ENCODE results near the gene MAGI3. TPM values are rescaled to one million over a fixed set of nuclear protein-coding genes. Genes with fewer than 3 reads are reported as not detected.
"Not testable (repeated sequence)": the region's sequence is repeated elsewhere in the genome, so short reads cannot be mapped to it uniquely, and the experiment has no call there.

The MAGI3 gene
- total RNA-seq, 1 experiment from 2014 or later, result 9.7 TPM

DNA sequence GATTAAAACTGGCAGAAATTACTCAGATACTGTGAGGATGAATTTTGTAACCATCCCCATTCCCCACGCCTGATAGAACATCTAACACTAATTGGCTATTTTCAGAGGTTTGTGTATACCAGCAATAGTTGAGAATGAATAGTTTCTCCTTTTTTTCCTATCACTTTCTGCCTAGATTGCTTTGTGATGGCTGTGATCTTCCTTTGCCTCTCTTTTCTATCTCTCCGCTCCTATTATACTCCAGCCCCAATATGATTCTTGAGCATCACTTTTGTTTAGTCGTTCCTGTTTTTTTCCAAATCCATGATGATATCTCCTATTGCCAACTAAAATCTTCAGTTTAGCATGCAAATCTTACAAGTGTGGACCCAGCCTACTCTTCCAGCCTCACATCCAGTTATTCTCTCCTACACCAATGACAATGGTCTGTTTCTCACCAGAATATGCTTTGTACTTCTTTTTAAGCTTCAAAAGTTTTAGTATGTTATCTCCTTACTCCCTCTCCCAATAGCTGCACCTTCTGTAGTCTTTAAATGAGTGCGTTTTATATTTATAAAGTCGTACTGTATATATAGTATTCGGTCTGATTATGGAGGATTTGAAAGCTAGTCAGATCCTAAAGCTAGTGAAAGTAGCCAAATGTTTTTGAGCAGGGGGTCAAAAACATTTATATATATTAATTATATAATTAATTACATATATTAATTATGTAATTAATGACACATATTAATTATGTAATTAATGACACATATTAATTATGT is 25.2 kb downstream of the MAGI3 start:
- peak in 1 of 2 experiments; percentile 10 for DNase-seq
- Histone ChIP-seq H3K4me1 (no peaks in the 10 kb centered on the region), H3K4me3 (no peak overlapping the region), H3K9me3 (replicated peaks) (peaks cover 6% of the 10 kb centered on the region), H3K36me3 (no peaks in the 10 kb centered on the region), H3K27me3 (no peaks in the 10 kb centered on the region), H3K27ac (no peak overlapping the region)

DNA sequence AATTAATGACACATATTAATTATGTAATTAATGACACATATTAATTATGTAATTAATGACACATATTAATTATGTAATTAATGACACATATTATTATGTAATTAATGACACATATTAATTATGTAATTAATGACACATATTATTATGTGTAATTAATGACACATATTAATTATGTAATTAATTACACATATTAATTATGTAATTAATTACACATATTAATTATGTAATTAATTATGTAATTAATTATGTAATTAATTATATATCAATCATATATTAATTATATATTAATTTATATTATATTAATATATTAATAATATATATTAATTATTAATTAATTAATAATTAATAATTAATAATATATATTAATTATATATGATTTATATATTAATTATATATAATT is 25.8 kb downstream of the MAGI3 start:
- not testable (repeated sequence) for H3K4me1 ChIP-seq; H3K9me3 ChIP-seq (replicated peaks); H3K36me3 ChIP-seq; H3K27ac ChIP-seq; H3K4me3 ChIP-seq; DNase-seq; H3K27me3 ChIP-seq

DNA sequence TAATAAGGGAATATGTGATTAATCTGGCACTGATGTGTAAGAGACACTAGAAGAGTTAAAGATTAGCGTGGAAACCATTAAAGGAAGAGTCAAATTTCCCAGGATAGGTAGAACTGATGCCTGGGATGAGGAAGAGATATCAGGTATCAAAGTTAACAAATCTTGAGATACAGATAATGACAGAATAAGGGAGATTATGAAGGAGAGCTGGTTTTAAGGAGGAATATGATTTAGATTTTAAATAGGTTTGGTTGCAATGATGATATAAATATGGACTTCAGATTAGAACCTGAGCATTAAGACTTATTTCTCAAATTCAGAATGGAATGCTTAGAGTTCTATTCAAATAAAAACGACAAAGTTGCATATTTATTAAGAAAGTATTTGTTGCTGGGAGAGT is 26.2 kb downstream of the MAGI3 start:
- H3K4me3 ChIP-seq, result no peak overlapping the region
- H3K27ac ChIP-seq, result no peak overlapping the region
- peak in 1 of 2 experiments; percentile 8 for DNase-seq
- H3K9me3 ChIP-seq (replicated peaks), result peaks cover 6% of the 10 kb centered on the region
- H3K36me3 ChIP-seq, result no peaks in the 10 kb centered on the region
- H3K4me1 ChIP-seq, result no peaks in the 10 kb centered on the region
- no peaks in the 10 kb centered on the region for H3K27me3 ChIP-seq

DNA sequence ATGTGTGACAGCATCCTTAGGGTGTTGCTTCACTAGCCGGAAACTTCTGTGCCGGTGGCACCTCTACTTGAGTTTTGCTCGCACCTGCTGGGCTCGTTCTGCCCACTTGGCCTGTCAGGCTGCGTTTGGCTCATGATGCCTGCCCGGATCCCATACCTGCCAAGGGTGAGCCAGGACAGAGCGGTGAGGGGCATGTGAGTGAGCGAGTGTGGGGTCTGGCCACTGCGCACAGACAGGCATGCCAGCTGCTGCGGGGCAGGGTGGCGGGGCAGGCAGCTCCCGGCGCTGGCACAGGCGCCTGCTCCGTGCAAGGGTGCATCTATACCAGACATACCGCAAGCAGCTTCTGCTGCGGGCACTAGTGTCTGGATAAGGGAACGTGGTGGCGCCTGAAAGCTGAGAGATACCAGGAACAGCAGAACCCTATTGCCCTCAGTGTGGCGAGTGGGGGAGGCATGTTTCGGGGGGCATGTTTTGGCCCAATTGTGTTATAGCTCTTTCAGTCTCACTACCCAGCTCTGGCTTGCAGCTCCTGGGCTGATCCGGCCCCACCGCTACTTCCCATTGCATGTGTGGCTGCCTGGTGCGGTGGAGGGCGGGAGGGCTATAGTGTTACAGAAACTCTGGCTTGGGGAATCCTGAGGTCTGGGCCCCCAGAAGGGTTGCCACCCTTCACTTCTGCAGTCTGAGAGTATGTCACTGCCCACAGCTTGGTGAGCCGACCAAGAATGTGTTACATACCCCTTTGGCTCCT is 32.2 kb downstream of the MAGI3 start:
- no peaks in the 10 kb centered on the region for H3K4me1 ChIP-seq
- no peak overlapping the region for H3K4me3 ChIP-seq
- H3K36me3 ChIP-seq, result no peaks in the 10 kb centered on the region
- H3K9me3 ChIP-seq (replicated peaks), result no peaks in the 10 kb centered on the region
- DNase-seq, result no peak
- H3K27me3 ChIP-seq, result no peaks in the 10 kb centered on the region
- no peak overlapping the region for H3K27ac ChIP-seq

DNA sequence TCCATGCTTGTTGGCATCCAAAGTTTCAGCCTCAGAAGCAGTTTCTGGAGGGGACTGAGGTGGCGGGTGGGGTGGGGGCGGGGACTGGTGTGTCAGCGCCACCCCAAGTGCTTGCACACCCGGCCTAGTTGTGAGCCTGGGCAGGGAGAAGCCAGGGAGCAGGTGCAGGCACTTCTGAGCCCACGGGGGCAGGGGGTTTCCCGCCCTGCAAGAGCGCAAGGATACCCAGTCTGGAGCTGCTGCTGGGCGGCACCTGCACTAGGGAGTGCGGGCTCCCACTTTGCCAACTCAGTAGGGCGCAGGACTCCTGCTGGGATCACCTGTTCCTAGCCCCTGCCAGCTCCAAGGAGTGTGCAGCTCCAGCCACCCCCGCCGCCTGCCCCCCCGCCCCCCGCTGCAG is 33.5 kb downstream of the MAGI3 start:
- no peak overlapping the region for H3K4me3 ChIP-seq
- H3K4me1 ChIP-seq, result no peaks in the 10 kb centered on the region
- H3K9me3 ChIP-seq (replicated peaks), result no peaks in the 10 kb centered on the region
- H3K27ac ChIP-seq, result no peak overlapping the region
- DNase-seq, result no peak
- H3K27me3 ChIP-seq, result no peaks in the 10 kb centered on the region
- no peaks in the 10 kb centered on the region for H3K36me3 ChIP-seq

DNA sequence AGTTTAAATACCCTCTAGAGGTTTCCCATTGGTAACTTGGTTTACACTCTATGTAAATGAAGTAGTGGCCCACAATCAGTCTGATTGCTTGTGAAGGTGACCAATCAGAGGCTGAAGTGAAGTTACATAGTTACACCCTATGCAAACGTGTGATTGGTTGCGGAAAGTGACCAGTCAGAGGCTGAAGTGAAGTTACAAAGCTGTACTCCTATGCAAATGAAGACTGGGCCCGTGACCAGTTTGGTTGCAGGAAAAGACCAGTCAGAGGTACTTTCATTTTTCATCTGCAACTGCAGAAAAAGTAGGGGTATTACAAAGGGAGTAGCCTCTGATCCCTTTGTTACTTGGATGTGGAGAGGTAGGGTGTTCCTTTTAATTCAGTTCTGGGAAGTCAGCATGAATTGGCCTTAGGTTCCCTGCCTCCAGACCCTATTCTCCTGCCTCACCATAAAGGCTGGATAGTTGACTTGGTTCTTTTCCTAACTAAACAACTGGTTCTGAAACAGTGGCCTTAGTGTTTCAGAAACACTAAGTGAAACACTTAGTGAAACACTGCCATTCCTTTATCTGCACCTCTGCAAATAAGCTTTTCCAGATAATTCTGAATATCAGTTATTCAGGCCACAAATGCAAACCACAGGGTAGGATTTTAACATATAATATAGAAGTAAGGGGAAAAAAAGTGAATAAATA is 39.3 kb downstream of the MAGI3 start:
- no peaks in the 10 kb centered on the region for H3K4me1 ChIP-seq
- H3K36me3 ChIP-seq, result no peaks in the 10 kb centered on the region
- no peak overlapping the region for H3K27ac ChIP-seq
- no peaks in the 10 kb centered on the region for H3K9me3 ChIP-seq (replicated peaks)
- no peak overlapping the region for H3K4me3 ChIP-seq
- H3K27me3 ChIP-seq, result no peaks in the 10 kb centered on the region
- no peak for DNase-seq

DNA sequence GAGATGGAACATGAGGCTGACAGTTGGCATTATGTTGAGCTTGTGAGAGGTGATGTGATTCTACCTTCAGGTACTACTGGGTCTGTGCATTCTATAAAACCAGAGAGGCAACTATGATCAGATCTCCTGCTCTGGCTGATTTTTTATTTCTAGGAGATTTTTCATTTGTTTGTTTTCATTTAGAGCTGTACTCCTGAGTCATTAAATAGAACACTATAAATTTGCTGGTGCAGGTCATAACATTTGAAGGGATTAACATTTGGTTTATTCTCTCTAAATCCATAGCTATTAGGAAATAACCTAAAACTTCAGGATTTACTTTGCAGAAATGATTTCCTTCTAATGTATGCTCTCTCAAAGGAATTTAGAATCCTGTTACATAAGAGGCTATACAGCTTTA is 42.9 kb downstream of the MAGI3 start:
- Histone ChIP-seq H3K9me3 (replicated peaks) (no peaks in the 10 kb centered on the region), H3K36me3 (no peaks in the 10 kb centered on the region), H3K4me1 (no peaks in the 10 kb centered on the region), H3K4me3 (no peak overlapping the region), H3K27ac (no peak overlapping the region), H3K27me3 (no peaks in the 10 kb centered on the region)
- DNase-seq, result no peak

DNA sequence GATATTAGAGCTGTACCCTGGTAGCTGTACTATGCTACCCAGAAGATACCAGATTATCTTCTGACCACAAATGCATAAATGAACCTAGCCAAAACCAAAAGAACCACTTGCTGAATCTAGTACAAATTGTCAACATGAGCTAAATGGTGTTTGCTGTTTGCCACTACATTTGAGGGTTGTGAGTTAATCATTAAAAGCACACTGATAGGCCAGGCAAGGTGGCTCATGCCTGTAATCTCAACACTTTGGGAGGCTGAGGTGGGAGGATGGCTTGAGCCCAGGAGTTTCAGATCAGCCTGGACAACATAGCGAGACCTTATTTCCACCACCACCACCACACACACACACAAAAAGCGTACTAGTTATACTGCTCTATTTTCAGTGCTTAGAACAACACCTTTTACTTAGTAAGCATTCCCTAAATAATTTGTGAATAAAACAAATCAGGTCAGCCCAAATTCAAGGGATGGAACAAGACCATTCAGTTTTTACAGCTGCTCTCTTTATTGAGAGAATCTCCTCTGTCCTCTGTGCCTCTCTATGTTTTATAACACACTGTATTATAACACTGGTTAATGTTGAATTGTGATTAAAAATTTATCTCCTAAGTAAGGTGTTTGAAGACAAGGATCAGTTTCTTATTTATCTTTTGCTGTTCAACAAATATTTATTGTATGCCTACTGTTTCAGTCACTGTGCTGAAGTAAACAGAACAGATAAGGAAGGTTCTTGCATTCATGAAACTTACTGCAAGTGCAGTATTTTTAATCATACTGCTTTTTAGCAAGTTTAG is 44.0 kb downstream of the MAGI3 start:
- Histone ChIP-seq H3K27ac (no peak overlapping the region), H3K4me3 (no peak overlapping the region), H3K27me3 (no peaks in the 10 kb centered on the region), H3K4me1 (no peaks in the 10 kb centered on the region), H3K9me3 (replicated peaks) (no peaks in the 10 kb centered on the region), H3K36me3 (no peaks in the 10 kb centered on the region)
- DNase-seq, result no peak

DNA sequence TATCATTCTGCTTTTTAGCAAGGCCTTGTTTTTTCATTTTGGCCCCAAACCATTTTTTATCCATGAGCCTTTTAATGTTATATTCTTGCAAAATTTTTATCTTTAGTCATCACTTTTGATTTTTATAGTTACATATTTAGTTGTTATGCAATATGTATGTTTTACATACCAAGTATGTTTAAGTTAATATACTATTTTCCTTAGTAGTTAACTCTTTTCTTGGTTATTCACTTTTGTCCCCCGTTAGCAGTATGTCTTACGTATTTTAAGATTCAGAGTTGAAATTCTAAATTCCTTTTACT is 44.5 kb downstream of the MAGI3 start:
- Histone ChIP-seq H3K36me3 (no peaks in the 10 kb centered on the region), H3K27ac (no peak overlapping the region), H3K27me3 (no peaks in the 10 kb centered on the region), H3K4me1 (no peaks in the 10 kb centered on the region), H3K9me3 (replicated peaks) (no peaks in the 10 kb centered on the region), H3K4me3 (no peak overlapping the region)
- no peak for DNase-seq

DNA sequence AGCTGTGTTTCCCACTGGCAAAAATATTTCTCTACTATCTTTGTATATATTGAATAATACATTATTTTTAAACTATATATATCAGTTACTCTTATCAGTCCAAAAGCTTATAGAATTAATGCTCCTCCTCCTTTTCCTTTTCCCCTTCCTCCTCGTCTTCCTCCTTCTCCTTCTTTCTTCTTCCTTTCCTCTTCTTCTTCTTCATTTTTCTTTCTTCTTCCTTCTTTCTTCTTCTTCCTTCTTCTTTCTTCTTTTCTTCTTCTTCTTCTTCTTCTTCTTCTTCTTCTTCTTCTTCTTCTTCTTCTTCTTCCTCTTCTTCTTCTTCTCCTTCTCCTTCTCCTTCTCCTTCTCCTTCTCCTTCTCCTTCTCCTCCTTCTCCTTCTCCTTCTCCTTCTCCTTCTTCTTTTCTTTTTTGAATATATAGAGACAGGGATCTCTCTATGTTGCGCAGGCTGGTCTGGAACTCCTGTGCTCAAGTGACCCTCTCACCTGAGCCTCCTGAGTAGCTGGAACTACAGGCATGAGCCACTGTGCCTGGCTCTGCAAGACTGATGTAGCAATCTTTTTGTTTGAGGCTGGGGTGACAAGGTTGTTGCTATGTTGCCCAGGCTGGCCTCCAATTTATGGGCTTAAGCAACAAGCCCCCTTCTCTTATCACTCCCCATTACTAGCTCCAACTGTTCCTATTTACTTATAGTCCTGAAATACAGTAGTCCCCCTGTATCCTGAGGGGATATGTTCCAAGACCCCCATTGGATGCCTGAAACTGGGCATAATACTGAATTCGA is 47.4 kb downstream of the MAGI3 start:
- DNase-seq, result no peak
- Histone ChIP-seq H3K4me1 (no peaks in the 10 kb centered on the region), H3K4me3 (no peak overlapping the region), H3K9me3 (replicated peaks) (no peaks in the 10 kb centered on the region), H3K27ac (no peak overlapping the region), H3K36me3 (no peaks in the 10 kb centered on the region), H3K27me3 (no peaks in the 10 kb centered on the region)

DNA sequence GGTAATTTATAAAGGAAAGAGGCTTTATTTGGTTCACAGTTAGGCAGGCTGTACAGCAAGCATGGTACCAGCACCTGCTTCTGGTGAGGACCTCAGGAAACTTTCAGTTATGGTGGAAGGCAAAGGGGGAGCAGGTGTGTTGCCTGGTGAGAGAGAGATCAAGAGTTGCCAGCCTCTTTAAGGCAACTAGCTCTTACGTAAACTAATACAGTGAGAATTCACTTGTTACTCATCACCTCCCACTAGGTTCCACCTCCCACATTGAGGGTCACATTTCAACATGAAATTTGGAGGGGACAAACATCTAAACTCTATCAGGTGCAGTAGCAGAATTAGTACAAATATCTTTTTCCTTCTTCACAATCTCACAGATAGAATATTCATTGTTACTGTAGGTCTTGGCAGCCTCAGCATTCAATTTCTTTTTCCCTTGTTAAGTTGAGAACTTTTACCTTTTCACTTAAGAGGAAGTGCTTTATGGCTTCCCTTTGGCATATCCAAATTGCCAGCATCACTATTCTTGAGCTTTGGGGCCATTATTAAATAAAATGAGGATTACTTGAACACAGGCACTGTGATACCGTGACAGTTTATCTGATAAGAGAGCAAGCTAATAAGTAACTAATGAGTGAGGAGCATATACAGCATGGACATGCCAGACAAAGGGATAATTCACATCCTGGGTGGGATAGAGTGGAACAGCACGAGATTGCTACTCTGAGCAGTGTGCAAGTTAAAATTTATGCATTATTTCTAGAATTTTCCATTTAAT is 48.4 kb downstream of the MAGI3 start:
- H3K9me3 ChIP-seq (replicated peaks), result no peaks in the 10 kb centered on the region
- H3K27ac ChIP-seq, result no peak overlapping the region
- no peak for DNase-seq
- H3K4me1 ChIP-seq, result no peaks in the 10 kb centered on the region
- H3K27me3 ChIP-seq, result no peaks in the 10 kb centered on the region
- no peak overlapping the region for H3K4me3 ChIP-seq
- no peaks in the 10 kb centered on the region for H3K36me3 ChIP-seq

DNA sequence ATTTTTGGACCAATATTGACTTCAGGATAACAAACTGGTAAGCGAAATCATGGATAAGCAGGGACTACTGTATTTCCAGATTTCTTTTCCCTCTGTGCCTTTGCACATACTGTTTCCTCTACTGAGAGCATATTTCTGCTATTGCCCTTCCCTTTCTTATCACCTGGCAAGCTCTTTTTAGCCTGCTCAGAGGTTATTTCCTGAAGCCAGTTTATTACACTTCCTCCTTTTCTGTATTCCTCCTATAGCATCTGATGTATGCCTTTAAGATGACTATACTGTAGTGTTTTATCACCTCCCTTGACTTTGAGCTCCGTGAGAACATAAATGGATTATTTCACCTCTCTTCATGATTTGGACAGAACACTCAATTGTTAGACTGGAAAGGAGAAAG is 49.0 kb downstream of the MAGI3 start:
- H3K27me3 ChIP-seq, result no peaks in the 10 kb centered on the region
- peaks cover 2% of the 10 kb centered on the region; the same call in 1 of the 2 replicates for H3K9me3 ChIP-seq (replicated peaks)
- H3K27ac ChIP-seq, result no peak overlapping the region
- H3K36me3 ChIP-seq, result no peaks in the 10 kb centered on the region
- no peak overlapping the region for H3K4me3 ChIP-seq
- DNase-seq, result no peak
- no peaks in the 10 kb centered on the region for H3K4me1 ChIP-seq

DNA sequence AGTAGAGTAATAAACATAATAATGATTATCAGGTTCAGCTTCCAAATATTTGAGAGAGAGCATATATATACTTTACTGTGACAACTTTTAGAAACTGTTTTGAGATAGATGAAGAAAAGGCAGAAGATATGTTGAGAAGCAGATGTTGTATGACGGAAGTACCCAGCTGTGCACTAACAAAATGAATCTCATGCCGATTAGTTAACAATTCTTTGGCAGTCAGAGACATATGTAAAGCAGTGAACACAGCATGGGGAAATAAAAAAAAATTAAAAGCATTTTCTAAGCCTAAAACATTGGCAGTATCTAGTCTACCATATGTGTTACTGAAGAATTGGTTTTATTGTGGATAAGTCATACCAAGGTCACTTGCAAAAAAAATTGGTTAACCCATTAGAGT is 51.8 kb downstream of the MAGI3 start:
- Histone ChIP-seq H3K4me1 (no peaks in the 10 kb centered on the region), H3K9me3 (replicated peaks) (peaks cover 8% of the 10 kb centered on the region), H3K36me3 (no peaks in the 10 kb centered on the region), H3K27ac (no peak overlapping the region), H3K27me3 (no peaks in the 10 kb centered on the region), H3K4me3 (no peak overlapping the region)
- DNase-seq, result no peak

DNA sequence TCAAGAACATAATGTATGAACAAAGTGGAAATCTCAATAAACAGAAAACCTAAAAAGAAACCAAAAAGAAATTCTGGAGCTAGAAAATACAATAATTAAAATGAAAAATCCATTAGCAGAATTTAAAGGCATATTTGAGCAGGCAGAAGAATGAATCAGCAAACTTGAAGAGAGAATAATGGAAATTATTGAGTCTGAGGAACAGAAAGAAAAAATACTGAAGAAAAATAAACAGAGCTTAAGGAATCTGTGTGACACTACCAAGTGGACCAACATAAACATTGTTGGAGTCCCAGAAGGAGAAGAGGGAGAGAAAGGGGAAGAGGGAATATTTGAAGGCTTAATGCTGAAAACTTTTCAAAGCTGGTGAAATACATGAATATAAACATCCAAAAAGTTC is 54.5 kb downstream of the MAGI3 start:
- H3K27me3 ChIP-seq, result no peaks in the 10 kb centered on the region
- peaks cover 8% of the 10 kb centered on the region for H3K9me3 ChIP-seq (replicated peaks)
- no peak for DNase-seq
- H3K27ac ChIP-seq, result no peak overlapping the region
- no peaks in the 10 kb centered on the region for H3K36me3 ChIP-seq
- no peak overlapping the region for H3K4me3 ChIP-seq
- no peaks in the 10 kb centered on the region for H3K4me1 ChIP-seq

All from SJCRH30 (cell line).